ENCODE results near the gene VPS37B.

- TF ChIP-seq CTCF (IDR thresholded peaks at IDR 0.05; ENCODE audit: low read length) (no peak), EZH2 (IDR thresholded peaks at IDR 0.05; ENCODE audit: borderline replicate concordance, low read length) (no peak)
Measured at GRCh38 chr12:122820838-122821271, 75.1 kb downstream of the VPS37B start.
